Activated T-cell treated with anti-CD3 and anti-CD28 coated beads for 24 hours (primary cell): ENCODE data around the gene PRKCG.
"Not testable (repeated sequence)": the region's sequence is repeated elsewhere in the genome, so short reads cannot be mapped to it uniquely, and the experiment has no call there.

Experiments used
- DNase-seq: peaks from one replicate; pipeline ENCODE4 v3.0.0-alpha.2; 2020; ENCODE audit warnings: low read depth

Gene PRKCG

GRCh38 chr19:53881482-53882390 is at the start of gene PRKCG:
TSS of gene PRKCG (plus strand) at chr19:53882197. CDS start at chr19:53882495, 298 bp downstream.
- DNase-seq, result no peak

- not testable (repeated sequence) for DNase-seq
These were observed 49.1 kb upstream of the PRKCG start for GRCh38 chr19:53832861-53833260.

- DNase-seq, result not testable (repeated sequence)
These were observed 43.6 kb upstream of the PRKCG start for GRCh38 chr19:53838446-53838845.

- DNase-seq, result not testable (repeated sequence)
These were observed 41.8 kb upstream of the PRKCG start for GRCh38 chr19:53840241-53840640.

GRCh38 chr19:53840914-53841313 is 41.1 kb upstream of the PRKCG start:
- not testable (repeated sequence) for DNase-seq

- DNase-seq, result no peak
These were observed 37.1 kb upstream of the PRKCG start for GRCh38 chr19:53844849-53845246.

GRCh38 chr19:53847555-53847954 is 34.4 kb upstream of the PRKCG start:
- DNase-seq, result no peak

- DNase-seq, result no peak
These were observed 32.7 kb upstream of the PRKCG start for GRCh38 chr19:53849237-53849676.

GRCh38 chr19:53853707-53854106 is 28.3 kb upstream of the PRKCG start:
- DNase-seq, result no peak

GRCh38 chr19:53864308-53864836 is 17.6 kb upstream of the PRKCG start:
- DNase-seq, result no peak

- DNase-seq, result no peak
These were observed 16.5 kb upstream of the PRKCG start for GRCh38 chr19:53865523-53865917.

- DNase-seq, result no peak
These were observed 15.8 kb upstream of the PRKCG start for GRCh38 chr19:53865918-53866864.

GRCh38 chr19:53866865-53867224 is 15.2 kb upstream of the PRKCG start:
- DNase-seq, result no peak

- DNase-seq, result peak; percentile 98
These were observed 14.5 kb upstream of the PRKCG start, which contains the start of gene MYADM for GRCh38 chr19:53867225-53868090. TSS of gene MYADM (plus strand) at chr19:53867883. CDS start at chr19:53873530, 5,647 bp downstream.

- DNase-seq, result no peak
These were observed 13.7 kb upstream of the PRKCG start for GRCh38 chr19:53868091-53868891.

- peak; percentile 63 for DNase-seq
These were observed 12.8 kb upstream of the PRKCG start for GRCh38 chr19:53868892-53869804.

GRCh38 chr19:53869805-53870484 is 12.1 kb upstream of the PRKCG start:
- DNase-seq, result not testable (repeated sequence)

- DNase-seq, result no peak
These were observed 11.5 kb upstream of the PRKCG start for GRCh38 chr19:53870485-53870844.

GRCh38 chr19:53871454-53871853 is 10.5 kb upstream of the PRKCG start:
- no peak for DNase-seq
